ENCODE measurements around the gene NFIC. TPM values are rescaled to one million over a fixed set of nuclear protein-coding genes. Genes with fewer than 3 reads are reported as not detected.

The NFIC gene
- polyA plus RNA-seq, 1 of the 3 experiments (the other 2 are of a cell fraction), result 7.2 TPM

DNA sequence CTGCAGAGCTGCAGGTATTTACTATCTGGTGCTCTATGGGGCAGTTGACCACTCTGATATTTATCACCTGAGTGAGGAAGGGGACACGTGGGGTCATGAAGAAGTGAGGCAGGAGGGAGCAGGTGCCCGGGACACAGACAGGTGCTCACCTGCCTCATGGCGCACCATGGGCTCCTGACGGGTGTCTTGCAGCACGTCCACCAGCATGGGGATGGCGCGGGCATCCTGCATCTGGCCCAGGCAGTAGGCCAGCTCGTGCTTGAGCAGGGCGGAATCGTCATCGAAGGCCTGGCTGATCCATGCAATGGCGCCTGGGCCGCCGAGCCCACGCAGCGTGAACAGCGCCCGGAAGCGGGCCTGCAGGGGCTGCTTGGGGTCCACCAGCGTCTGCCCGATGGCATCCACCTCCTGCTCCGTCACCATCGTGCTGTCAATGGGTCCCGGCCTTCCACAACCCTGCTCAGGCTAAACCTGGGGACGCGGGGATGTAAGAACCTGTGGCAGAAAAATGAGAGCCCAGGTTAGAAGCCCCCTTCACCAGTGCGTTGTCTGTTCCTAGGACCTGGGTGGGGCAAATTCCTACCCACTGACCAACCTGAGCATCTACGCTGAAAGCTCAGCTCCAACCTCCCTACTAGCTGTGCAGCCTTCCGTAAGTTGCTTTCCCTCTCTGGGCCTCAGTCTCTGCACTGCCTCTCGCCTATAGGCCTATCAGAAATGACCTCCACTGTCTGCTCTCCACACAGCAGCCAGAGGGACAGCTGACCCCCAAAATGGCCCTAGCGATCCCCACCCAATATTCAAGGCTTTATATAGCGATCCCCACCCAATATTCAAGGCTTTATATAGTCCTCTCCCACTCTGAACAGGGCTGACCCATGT lies 130.2 kb downstream of the NFIC start:
- H3K27ac ChIP-seq (ENCODE audit: low read depth in 2 of 2, low read length in 1 of 2), result no peak overlapping the region
- H3K4me1 ChIP-seq (ENCODE audit: control insufficient read depth in 1 of 2, insufficient read depth in 2 of 2, low read depth in 1 of 2, low read length in 1 of 2), result peaks cover 8 to 9% of the 10 kb centered on the region in 2 experiments; a peak in 2 of 4 replicates
- H3K9me2 ChIP-seq, result no peaks in the 10 kb centered on the region
- peaks cover 11 to 22% of the 10 kb centered on the region in 2 experiments for H3K36me3 ChIP-seq (replicated peaks in 1 of 2; ENCODE audit: control insufficient read depth in 1 of 2, insufficient read depth in 2 of 2, low read length in 1 of 2)
- CTCF ChIA-PET, result interaction anchor here (2.1 kb wide), 1 partner anchor 11 kb away, joined by 9 read pairs; no protein-coding TSS in a partner anchor
- H3K9ac ChIP-seq, result no peak overlapping the region
- H4K20me1 ChIP-seq (ENCODE audit: insufficient read depth), result no peaks in the 10 kb centered on the region
- H3K79me2 ChIP-seq (ENCODE audit: insufficient read depth), result peaks cover 32% of the 10 kb centered on the region
- DNase-seq, result no peak
- peaks cover 4% of the 10 kb centered on the region for H3F3A ChIP-seq (replicated peaks; ENCODE audit: insufficient read depth)
- no peaks in the 10 kb centered on the region for H3K27me3 ChIP-seq (ENCODE audit: insufficient read depth)
- no peaks in the 10 kb centered on the region for H3K9me3 ChIP-seq
- TF ChIP-seq, protein P1, sequence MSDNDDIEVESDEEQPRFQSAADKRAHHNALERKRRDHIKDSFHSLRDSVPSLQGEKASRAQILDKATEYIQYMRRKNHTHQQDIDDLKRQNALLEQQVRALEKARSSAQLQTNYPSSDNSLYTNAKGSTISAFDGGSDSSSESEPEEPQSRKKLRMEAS (IDR thresholded peaks at IDR 0.05; ENCODE audit: low read depth), result no peak
- TF ChIP-seq, protein P2, sequence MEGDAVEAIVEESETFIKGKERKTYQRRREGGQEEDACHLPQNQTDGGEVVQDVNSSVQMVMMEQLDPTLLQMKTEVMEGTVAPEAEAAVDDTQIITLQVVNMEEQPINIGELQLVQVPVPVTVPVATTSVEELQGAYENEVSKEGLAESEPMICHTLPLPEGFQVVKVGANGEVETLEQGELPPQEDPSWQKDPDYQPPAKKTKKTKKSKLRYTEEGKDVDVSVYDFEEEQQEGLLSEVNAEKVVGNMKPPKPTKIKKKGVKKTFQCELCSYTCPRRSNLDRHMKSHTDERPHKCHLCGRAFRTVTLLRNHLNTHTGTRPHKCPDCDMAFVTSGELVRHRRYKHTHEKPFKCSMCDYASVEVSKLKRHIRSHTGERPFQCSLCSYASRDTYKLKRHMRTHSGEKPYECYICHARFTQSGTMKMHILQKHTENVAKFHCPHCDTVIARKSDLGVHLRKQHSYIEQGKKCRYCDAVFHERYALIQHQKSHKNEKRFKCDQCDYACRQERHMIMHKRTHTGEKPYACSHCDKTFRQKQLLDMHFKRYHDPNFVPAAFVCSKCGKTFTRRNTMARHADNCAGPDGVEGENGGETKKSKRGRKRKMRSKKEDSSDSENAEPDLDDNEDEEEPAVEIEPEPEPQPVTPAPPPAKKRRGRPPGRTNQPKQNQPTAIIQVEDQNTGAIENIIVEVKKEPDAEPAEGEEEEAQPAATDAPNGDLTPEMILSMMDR (IDR thresholded peaks at IDR 0.05), result no peak
- TF ChIP-seq MXI1 (IDR thresholded peaks at IDR 0.05; ENCODE audit: low read depth, low read length), result no peak
- TF ChIP-seq RXRA (IDR thresholded peaks at IDR 0.05; ENCODE audit: borderline replicate concordance, low read depth), result no peak
- no peak for TF ChIP-seq NRF1 (IDR thresholded peaks at IDR 0.05; ENCODE audit: low read depth, low read length)
- TF ChIP-seq TAF1 (IDR thresholded peaks at IDR 0.05; ENCODE audit: borderline replicate concordance, low read depth, low read length), result no peak
- TF ChIP-seq, protein P3, sequence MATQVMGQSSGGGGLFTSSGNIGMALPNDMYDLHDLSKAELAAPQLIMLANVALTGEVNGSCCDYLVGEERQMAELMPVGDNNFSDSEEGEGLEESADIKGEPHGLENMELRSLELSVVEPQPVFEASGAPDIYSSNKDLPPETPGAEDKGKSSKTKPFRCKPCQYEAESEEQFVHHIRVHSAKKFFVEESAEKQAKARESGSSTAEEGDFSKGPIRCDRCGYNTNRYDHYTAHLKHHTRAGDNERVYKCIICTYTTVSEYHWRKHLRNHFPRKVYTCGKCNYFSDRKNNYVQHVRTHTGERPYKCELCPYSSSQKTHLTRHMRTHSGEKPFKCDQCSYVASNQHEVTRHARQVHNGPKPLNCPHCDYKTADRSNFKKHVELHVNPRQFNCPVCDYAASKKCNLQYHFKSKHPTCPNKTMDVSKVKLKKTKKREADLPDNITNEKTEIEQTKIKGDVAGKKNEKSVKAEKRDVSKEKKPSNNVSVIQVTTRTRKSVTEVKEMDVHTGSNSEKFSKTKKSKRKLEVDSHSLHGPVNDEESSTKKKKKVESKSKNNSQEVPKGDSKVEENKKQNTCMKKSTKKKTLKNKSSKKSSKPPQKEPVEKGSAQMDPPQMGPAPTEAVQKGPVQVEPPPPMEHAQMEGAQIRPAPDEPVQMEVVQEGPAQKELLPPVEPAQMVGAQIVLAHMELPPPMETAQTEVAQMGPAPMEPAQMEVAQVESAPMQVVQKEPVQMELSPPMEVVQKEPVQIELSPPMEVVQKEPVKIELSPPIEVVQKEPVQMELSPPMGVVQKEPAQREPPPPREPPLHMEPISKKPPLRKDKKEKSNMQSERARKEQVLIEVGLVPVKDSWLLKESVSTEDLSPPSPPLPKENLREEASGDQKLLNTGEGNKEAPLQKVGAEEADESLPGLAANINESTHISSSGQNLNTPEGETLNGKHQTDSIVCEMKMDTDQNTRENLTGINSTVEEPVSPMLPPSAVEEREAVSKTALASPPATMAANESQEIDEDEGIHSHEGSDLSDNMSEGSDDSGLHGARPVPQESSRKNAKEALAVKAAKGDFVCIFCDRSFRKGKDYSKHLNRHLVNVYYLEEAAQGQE (IDR thresholded peaks at IDR 0.05; ENCODE audit: low read depth, low read length), result no peak
- no peak for TF ChIP-seq TCF12 (IDR thresholded peaks at IDR 0.05)
- TF ChIP-seq GABPA (IDR thresholded peaks at IDR 0.05; ENCODE audit: low read depth), result no peak
- TF ChIP-seq, protein P4, sequence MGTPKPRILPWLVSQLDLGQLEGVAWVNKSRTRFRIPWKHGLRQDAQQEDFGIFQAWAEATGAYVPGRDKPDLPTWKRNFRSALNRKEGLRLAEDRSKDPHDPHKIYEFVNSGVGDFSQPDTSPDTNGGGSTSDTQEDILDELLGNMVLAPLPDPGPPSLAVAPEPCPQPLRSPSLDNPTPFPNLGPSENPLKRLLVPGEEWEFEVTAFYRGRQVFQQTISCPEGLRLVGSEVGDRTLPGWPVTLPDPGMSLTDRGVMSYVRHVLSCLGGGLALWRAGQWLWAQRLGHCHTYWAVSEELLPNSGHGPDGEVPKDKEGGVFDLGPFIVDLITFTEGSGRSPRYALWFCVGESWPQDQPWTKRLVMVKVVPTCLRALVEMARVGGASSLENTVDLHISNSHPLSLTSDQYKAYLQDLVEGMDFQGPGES (IDR thresholded peaks at IDR 0.05; ENCODE audit: low read depth, low read length), result no peak
- no peak for TF ChIP-seq TEAD4 (IDR thresholded peaks at IDR 0.05; ENCODE audit: borderline replicate concordance, insufficient read depth)
- no peak for TF ChIP-seq FOXM1 (IDR thresholded peaks at IDR 0.05; ENCODE audit: low read depth)
- no peak for TF ChIP-seq NFIC (IDR thresholded peaks at IDR 0.05; ENCODE audit: borderline replicate concordance)
- no peak for TF ChIP-seq GATA2 (CRISPR knock-in tag; IDR thresholded peaks at IDR 0.05)
- no peak for TF ChIP-seq YY1 (IDR thresholded peaks at IDR 0.05; ENCODE audit: low read depth)
- H2AFZ ChIP-seq (ENCODE audit: low read depth), result no peak overlapping the region
- H3K4me2 ChIP-seq, result no peak overlapping the region
- WGBS (ENCODE audit: low lambda C conversion rate), result over 99% methylated on average over 13 of the region's 32 CpGs
- H3K4me3 ChIP-seq (ENCODE audit: low read depth in 2 of 2, low read length in 1 of 2), result no peak overlapping the region
- POLR2A ChIA-PET, result no interaction called here

Measured in SK-N-SH (cell line).